Fibroblast of pulmonary artery (primary cell): ENCODE measurements around the gene PDGFA.

Experiments used
- DNase-seq: peaks from one replicate; pipeline ENCODE4 v3.0.0-alpha.2; 2010; ENCODE audit warnings: low read depth
- H3K4me3 ChIP-seq: replicated peaks from 2 replicates; pipeline ENCODE4 v1.5.1; 2011; ENCODE audit warnings: low read depth, mild to moderate bottlenecking, control low read depth, low read length, moderate library complexity
- CTCF ChIP-seq: IDR thresholded peaks from 2 replicates; pipeline ENCODE4 v1.5.1; 2011; ENCODE audit warnings: mild to moderate bottlenecking, control low read depth, low read length, inconsistent platforms; ENCODE audit errors: missing control alignments

PDGFA gene

GRCh38 chr7:467856-468545 is 51.6 kb downstream of the PDGFA start:
- H3K4me3 ChIP-seq: no peak overlapping the region
- no peak for TF ChIP-seq CTCF
- no peak for DNase-seq

- no peak for TF ChIP-seq CTCF
- H3K4me3 ChIP-seq: no peak overlapping the region
- no peak for DNase-seq
Observed at GRCh38 chr7:467393-467828, 52.2 kb downstream of the PDGFA start.

- no peak for DNase-seq
Observed at GRCh38 chr7:466465-467191, 53.0 kb downstream of the PDGFA start.

GRCh38 chr7:465710-466400 is 53.8 kb downstream of the PDGFA start:
- no peak overlapping the region for H3K4me3 ChIP-seq
- DNase-seq: no peak
- no peak for TF ChIP-seq CTCF

More at GRCh38 chr7:466465-467191, 53.0 kb downstream of the PDGFA start:
- TF ChIP-seq CTCF: no peak
- H3K4me3 ChIP-seq: no peak overlapping the region

- TF ChIP-seq CTCF: no peak
- peak; percentile 85 for DNase-seq
- no peak overlapping the region for H3K4me3 ChIP-seq
Observed at GRCh38 chr7:464454-465401, 54.9 kb downstream of the PDGFA start.

- TF ChIP-seq CTCF: no peak
- H3K4me3 ChIP-seq: no peak overlapping the region
- DNase-seq: no peak
Observed at GRCh38 chr7:463817-464453, 55.7 kb downstream of the PDGFA start.
